Measurements from ENCODE around the gene CFAP74. TPM values are rescaled to one million over a fixed set of nuclear protein-coding genes. Genes with fewer than 3 reads are reported as not detected.

The CFAP74 gene
- total RNA-seq, 1 experiment from 2014 or later = 0.28 TPM

- H3K18ac ChIP-seq (ENCODE audit: insufficient read length, low read depth, low read length) = no peak overlapping the region
- no peak overlapping the region for H3K27ac Mint-ChIP-seq
- H3K23ac ChIP-seq (ENCODE audit: insufficient read length, low read depth, low read length) = no peak overlapping the region
These were observed 65.4 kb downstream of the CFAP74 start for GRCh38 chr1:1938276-1938573.

More at GRCh38 chr1:1938276-1938573, 65.4 kb downstream of the CFAP74 start:
- no peaks in the 10 kb centered on the region for H3K79me2 ChIP-seq (ENCODE audit: insufficient read depth, low read length)
- H3K56ac ChIP-seq (ENCODE audit: insufficient read length, low read depth, low read length) = no peak overlapping the region
- no peaks in the 10 kb centered on the region for H3K23me2 ChIP-seq (ENCODE audit: insufficient read length, low read depth, low read length, poor library complexity, severe bottlenecking)
- H3K27me3 ChIP-seq (ENCODE audit: insufficient read depth, low read length) = no peaks in the 10 kb centered on the region
- H2BK15ac ChIP-seq (ENCODE audit: low read depth, low read length) = no peak overlapping the region
- no peak overlapping the region for H2BK120ac ChIP-seq (ENCODE audit: low read depth, low read length, poor library complexity, severe bottlenecking)
- no peaks in the 10 kb centered on the region for H3K9me3 ChIP-seq (ENCODE audit: control insufficient read depth, low read depth, low read length)
- no peaks in the 10 kb centered on the region; a peak in 1 of 7 replicates for H3K36me3 Mint-ChIP-seq (ENCODE audit: insufficient read depth in 1 of 3, low read depth in 3 of 3)
- no peak overlapping the region for H2BK12ac ChIP-seq (ENCODE audit: insufficient read length, low read depth, low read length)
- H4K20me1 ChIP-seq (ENCODE audit: control insufficient read depth, insufficient read depth, insufficient read length) = no peaks in the 10 kb centered on the region
- no peak overlapping the region for H4K91ac ChIP-seq (ENCODE audit: insufficient read length, low read depth, low read length)
- H2AFZ ChIP-seq (ENCODE audit: low read length) = no peak overlapping the region
- no peak overlapping the region for H3T11ph ChIP-seq (ENCODE audit: low read length)
- TF ChIP-seq, protein P1, sequence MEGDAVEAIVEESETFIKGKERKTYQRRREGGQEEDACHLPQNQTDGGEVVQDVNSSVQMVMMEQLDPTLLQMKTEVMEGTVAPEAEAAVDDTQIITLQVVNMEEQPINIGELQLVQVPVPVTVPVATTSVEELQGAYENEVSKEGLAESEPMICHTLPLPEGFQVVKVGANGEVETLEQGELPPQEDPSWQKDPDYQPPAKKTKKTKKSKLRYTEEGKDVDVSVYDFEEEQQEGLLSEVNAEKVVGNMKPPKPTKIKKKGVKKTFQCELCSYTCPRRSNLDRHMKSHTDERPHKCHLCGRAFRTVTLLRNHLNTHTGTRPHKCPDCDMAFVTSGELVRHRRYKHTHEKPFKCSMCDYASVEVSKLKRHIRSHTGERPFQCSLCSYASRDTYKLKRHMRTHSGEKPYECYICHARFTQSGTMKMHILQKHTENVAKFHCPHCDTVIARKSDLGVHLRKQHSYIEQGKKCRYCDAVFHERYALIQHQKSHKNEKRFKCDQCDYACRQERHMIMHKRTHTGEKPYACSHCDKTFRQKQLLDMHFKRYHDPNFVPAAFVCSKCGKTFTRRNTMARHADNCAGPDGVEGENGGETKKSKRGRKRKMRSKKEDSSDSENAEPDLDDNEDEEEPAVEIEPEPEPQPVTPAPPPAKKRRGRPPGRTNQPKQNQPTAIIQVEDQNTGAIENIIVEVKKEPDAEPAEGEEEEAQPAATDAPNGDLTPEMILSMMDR (conservative IDR thresholded peaks at IDR 0.05) = no peak
- H2AK5ac ChIP-seq (ENCODE audit: insufficient read length, low read length) = no peak overlapping the region
- no peak overlapping the region for H2BK5ac ChIP-seq (ENCODE audit: insufficient read length, low read length)
- H3K4me1 ChIP-seq (ENCODE audit: insufficient read depth, low read length) = no peaks in the 10 kb centered on the region
- H4K8ac ChIP-seq (replicated peaks; ENCODE audit: insufficient read length, low read depth, low read length) = no peak overlapping the region
- no peaks in the 10 kb centered on the region; the same call in none of the 2 replicates for H3K27me3 Mint-ChIP-seq (ENCODE audit: low read depth)
- DNase-seq = no peak
- no peak overlapping the region for H3K14ac ChIP-seq (ENCODE audit: insufficient read depth, low read length)
- WGBS (ENCODE audit: extremely low coverage, insufficient read length, low lambda C conversion rate) = no CpG with 5 or more reads among the region's 6 CpGs
- no peak overlapping the region for H2BK20ac ChIP-seq (ENCODE audit: low read depth, low read length, poor library complexity, severe bottlenecking)
- peaks cover 0 to 2% of the 10 kb centered on the region in 2 experiments; a peak in 1 of 4 replicates for H3K4me1 Mint-ChIP-seq
- no peak overlapping the region for H3K9ac ChIP-seq (ENCODE audit: extremely low read depth, insufficient read length, low read length)
- no peak overlapping the region for H3K4ac ChIP-seq (ENCODE audit: low read depth, low read length)
- no peak overlapping the region for H4K5ac ChIP-seq (ENCODE audit: insufficient read length, low read depth, low read length)
- H3K4me2 ChIP-seq (ENCODE audit: insufficient read depth, insufficient read length, low read length) = no peak overlapping the region
- peaks cover 7 to 15% of the 10 kb centered on the region in 2 experiments for H3K9me3 Mint-ChIP-seq
- no peak overlapping the region for H3K4me3 Mint-ChIP-seq
- H3K79me1 ChIP-seq (ENCODE audit: insufficient read depth, low read depth, low read length, poor library complexity, severe bottlenecking) = no peaks in the 10 kb centered on the region
- H3K27ac ChIP-seq (ENCODE audit: insufficient read length, low read depth, low read length) = no peak overlapping the region
